Caki2 (cell line): ENCODE results near the gene IFNAR1. TPM values are rescaled to one million over a fixed set of nuclear protein-coding genes. Genes with fewer than 3 reads are reported as not detected.
A peak's percentile ranks its signal among the peaks of the same experiment; 100 is the strongest.
"Not testable (repeated sequence)": the region's sequence is repeated elsewhere in the genome, so short reads cannot be mapped to it uniquely, and the experiment has no call there.

ENCODE experiments used
- DNase-seq: peaks from one replicate; pipeline ENCODE4 v3.0.0-alpha.2; 2015; ENCODE audit warnings: low read depth
- in situ Hi-C: cut with HindIII; loops from 2 replicates; pipeline ENCODE4 v1.10.0; 2016; ENCODE audit warnings: low sequenced_read_pairs, low pct_unique_long_range_greater_than_20kb, mixed read lengths
- total RNA-seq: library from RNA; depleted of rRNA; stranded (reverse); fragments of >200 nt; shearing (Covaris generic); gene quantifications from 2 replicates; pipeline ENCODE4 v1.2.3, GENCODE V29; 2014; ENCODE audit warnings: low replicate concordance

Gene IFNAR1
- total RNA-seq, 1 experiment from 2014 or later = 4.4 TPM

GRCh38 chr21:33368124-33368523 lies 43.4 kb downstream of the IFNAR1 start:
- no peak for DNase-seq
- in situ Hi-C loops = no loop called here

- no peak for DNase-seq
- in situ Hi-C loops = no loop called here
Measured at GRCh38 chr21:33368576-33368975, 43.8 kb downstream of the IFNAR1 start.

- in situ Hi-C loops = no loop called here
- DNase-seq = no peak
Measured at GRCh38 chr21:33369586-33369985, 44.8 kb downstream of the IFNAR1 start.

- in situ Hi-C loops = no loop called here
- DNase-seq = no peak
Measured at GRCh38 chr21:33370305-33370704, 45.5 kb downstream of the IFNAR1 start.

GRCh38 chr21:33371366-33371765 lies 46.6 kb downstream of the IFNAR1 start:
- DNase-seq = no peak
- in situ Hi-C loops = no loop called here

GRCh38 chr21:33372582-33372981 lies 47.8 kb downstream of the IFNAR1 start:
- DNase-seq = no peak
- in situ Hi-C loops = no loop called here

- in situ Hi-C loops = no loop called here
- no peak for DNase-seq
Measured at GRCh38 chr21:33373451-33373850, 48.7 kb downstream of the IFNAR1 start.

- DNase-seq = no peak
- in situ Hi-C loops = no loop called here
Measured at GRCh38 chr21:33374080-33374449, 49.3 kb downstream of the IFNAR1 start.

GRCh38 chr21:33374450-33375096 lies 49.8 kb downstream of the IFNAR1 start:
- no peak for DNase-seq
- in situ Hi-C loops = no loop called here

GRCh38 chr21:33375101-33375644 lies 50.4 kb downstream of the IFNAR1 start:
- in situ Hi-C loops = no loop called here
- no peak for DNase-seq

GRCh38 chr21:33377221-33377920 lies 52.6 kb downstream of the IFNAR1 start:
- no peak for DNase-seq
- in situ Hi-C loops = no loop called here

- in situ Hi-C loops = no loop called here
- no peak for DNase-seq
Measured at GRCh38 chr21:33378081-33378480, 53.3 kb downstream of the IFNAR1 start.

GRCh38 chr21:33379934-33380333 lies 55.2 kb downstream of the IFNAR1 start:
- in situ Hi-C loops, DNase-seq: not testable (repeated sequence)

GRCh38 chr21:33380483-33380998 lies 55.8 kb downstream of the IFNAR1 start:
- in situ Hi-C loops = no loop called here
- peak; percentile 90 for DNase-seq

- DNase-seq, in situ Hi-C loops: not testable (repeated sequence)
Measured at GRCh38 chr21:33381381-33381780, 56.6 kb downstream of the IFNAR1 start.

GRCh38 chr21:33383056-33383888 lies 58.5 kb downstream of the IFNAR1 start:
- DNase-seq = peak; percentile 95
- in situ Hi-C loops = no loop called here

- DNase-seq = peak; percentile 76
- in situ Hi-C loops = no loop called here
Measured at GRCh38 chr21:33384841-33385331, 60.1 kb downstream of the IFNAR1 start.

- DNase-seq = no peak
- in situ Hi-C loops = no loop called here
Measured at GRCh38 chr21:33386222-33386784, 61.5 kb downstream of the IFNAR1 start.
